ENCODE data around the gene EHF. TPM values are rescaled to one million over a fixed set of nuclear protein-coding genes. Genes with fewer than 3 reads are reported as not detected.
"Not testable (repeated sequence)": the region's sequence is repeated elsewhere in the genome, so short reads cannot be mapped to it uniquely, and the experiment has no call there.

The EHF gene
- total RNA-seq, 1 donor from 2014 or later: not detected

GRCh38 chr11:34659096-34659733 lies 38.3 kb downstream of the EHF start:
- intact Hi-C loops (cut with micrococcal nuclease): no loop called here

GRCh38 chr11:34665077-34665835 lies 44.4 kb downstream of the EHF start:
- intact Hi-C loops (cut with micrococcal nuclease): no loop called here

DNA sequence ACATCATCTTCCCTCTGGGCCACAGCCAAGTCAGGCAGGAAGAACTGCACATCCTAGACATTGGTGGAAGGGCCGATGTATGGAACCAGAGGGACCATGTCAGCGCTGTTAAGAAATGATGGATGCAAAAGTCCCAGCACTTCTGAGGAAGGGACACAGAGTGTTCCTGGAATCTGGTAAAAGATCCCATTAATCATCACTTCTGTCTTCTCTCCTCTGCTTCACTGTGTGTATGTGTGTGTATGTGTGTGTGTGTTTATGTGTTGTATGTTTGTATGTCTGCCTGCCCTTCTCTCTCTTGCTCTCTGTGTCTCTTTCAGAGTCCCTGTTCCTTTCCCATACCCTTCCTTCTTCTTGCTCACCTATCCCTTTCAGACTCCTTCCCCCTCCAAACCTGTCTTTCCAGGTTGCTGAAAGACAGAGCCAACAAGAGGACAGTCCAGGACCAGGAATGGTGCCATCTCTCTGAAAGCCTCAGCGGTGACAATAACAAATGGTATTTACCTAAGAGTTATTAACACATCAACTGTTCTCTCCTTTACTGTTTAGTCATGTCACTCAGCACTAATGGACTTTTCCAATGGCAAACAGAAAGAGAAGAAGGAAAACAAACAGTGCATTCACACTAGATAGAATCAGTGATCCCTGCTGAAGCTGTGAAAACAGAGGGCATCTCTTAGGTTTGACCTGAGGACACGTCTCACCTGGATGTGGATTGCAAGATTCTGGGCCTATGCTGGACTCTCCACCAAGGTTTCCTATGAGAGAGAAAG lies 47.1 kb downstream of the EHF start:
- intact Hi-C loops (cut with micrococcal nuclease): no loop called here

GRCh38 chr11:34668583-34669053 lies 47.7 kb downstream of the EHF start:
- intact Hi-C loops (cut with micrococcal nuclease): no loop called here

- intact Hi-C loops (cut with micrococcal nuclease): no loop called here
These were observed 48.6 kb downstream of the EHF start for GRCh38 chr11:34669458-34669857.

DNA sequence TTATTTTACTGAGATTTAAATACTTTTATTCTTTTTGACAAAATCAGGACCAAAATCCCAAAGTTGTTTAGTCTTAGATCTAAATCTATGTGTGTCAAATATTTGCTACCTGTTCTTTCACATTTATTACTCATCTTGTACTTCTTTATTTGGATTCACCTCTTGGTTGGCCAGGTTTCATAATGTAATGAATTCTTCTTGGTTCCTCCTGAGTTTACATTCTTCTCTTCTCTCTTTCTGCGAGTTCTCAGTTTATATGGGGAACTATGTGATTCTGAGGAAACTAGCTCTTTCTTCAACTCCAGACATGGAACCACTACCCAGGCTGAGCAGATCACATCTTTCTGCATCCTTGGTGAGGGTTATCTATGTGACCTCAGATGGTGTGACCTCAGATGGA lies 50.2 kb downstream of the EHF start:
- intact Hi-C loops (cut with micrococcal nuclease): no loop called here

GRCh38 chr11:34671946-34672345 lies 51.1 kb downstream of the EHF start:
- intact Hi-C loops (cut with micrococcal nuclease): no loop called here

GRCh38 chr11:34674038-34674437 lies 53.1 kb downstream of the EHF start:
- intact Hi-C loops (cut with micrococcal nuclease): no loop called here

DNA sequence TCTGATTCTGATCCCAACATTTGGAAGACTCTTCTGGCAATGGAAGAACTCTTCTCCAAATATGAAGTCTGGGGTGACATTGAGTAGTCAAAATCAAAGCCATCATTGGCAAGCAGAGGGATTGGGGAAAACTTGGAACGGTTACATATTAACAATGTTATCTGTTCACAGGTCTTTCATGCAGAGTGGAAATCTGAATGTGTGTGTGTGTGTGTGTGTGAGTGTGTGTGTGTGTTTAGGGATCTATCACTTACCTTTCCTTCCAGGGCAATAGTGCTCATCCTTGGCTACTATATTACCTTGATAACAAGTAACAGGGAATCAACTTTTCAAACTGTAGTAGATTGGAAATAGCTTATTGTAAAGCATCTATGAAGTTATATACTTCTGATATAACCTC lies 55.3 kb downstream of the EHF start:
- intact Hi-C loops (cut with micrococcal nuclease): no loop called here

DNA sequence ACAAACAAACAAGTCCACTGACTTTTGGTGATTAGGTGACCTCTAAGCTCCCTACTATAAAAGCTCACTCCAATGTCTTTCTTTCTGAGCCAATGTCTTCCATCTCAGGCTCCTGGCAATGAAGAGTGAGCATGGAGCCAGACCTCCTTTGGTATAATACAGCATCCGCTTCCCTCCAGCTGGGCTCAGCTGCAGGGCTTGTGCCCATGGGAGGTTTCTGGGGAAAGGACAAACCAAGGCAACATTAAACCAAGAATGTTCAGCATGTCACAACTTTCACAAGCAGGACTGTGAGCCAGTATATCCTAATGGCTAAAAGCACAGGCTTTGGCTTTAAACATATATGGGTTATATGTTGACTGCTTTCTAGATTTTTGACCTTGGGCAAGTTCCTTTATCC lies 58.8 kb downstream of the EHF start:
- intact Hi-C loops (cut with micrococcal nuclease): no loop called here

DNA sequence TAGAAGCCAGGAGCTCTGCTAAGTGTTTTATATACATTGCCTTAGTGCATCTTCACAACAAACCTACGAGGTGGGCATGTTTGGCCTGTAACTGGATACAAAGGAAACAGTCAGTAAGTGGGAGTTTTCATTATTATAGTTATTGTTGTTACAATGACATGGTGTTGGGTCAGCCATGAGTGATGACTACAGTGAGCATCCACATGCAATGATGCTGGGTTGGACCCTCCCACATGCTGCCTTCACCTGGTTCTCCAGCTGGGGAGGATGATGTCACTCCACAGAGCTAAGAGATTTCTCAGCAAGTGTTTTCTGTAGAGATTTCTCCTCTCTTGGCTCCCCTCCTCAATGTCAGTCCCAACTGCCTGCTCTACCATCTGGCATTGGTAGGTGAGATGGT lies 59.3 kb downstream of the EHF start:
- intact Hi-C loops (cut with micrococcal nuclease): no loop called here

GRCh38 chr11:34680918-34681586 lies 60.2 kb downstream of the EHF start:
- intact Hi-C loops (cut with micrococcal nuclease): no loop called here

DNA sequence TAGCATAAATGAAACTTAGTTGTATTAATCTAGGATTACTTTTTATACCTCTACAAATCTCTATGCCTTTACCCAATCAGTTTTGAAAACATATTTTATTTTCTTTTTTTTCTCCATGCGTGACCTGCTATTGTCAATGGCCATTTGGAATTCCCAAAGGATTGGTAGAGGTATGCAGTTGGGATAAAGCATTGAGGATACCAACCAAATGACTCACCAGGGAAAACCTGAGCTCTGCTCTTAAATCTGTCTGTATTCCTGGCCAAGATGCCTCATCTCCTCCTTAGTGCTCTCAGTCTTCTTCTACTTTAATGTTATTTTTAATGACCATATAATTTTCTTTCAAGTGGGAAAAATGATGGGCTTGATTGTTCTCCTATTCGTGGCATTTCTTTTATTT lies 61.9 kb downstream of the EHF start:
- intact Hi-C loops (cut with micrococcal nuclease): no loop called here

- intact Hi-C loops (cut with micrococcal nuclease): no loop called here
These were observed 62.5 kb downstream of the EHF start for GRCh38 chr11:34683396-34683795.

- intact Hi-C loops (cut with micrococcal nuclease): no loop called here
These were observed 65.0 kb downstream of the EHF start for GRCh38 chr11:34685864-34686263.

- intact Hi-C loops (cut with micrococcal nuclease): not testable (repeated sequence)
These were observed 71.4 kb downstream of the EHF start for GRCh38 chr11:34692299-34692698.

GRCh38 chr11:34696862-34697261 lies 76.0 kb downstream of the EHF start:
- intact Hi-C loops (cut with micrococcal nuclease): no loop called here

DNA sequence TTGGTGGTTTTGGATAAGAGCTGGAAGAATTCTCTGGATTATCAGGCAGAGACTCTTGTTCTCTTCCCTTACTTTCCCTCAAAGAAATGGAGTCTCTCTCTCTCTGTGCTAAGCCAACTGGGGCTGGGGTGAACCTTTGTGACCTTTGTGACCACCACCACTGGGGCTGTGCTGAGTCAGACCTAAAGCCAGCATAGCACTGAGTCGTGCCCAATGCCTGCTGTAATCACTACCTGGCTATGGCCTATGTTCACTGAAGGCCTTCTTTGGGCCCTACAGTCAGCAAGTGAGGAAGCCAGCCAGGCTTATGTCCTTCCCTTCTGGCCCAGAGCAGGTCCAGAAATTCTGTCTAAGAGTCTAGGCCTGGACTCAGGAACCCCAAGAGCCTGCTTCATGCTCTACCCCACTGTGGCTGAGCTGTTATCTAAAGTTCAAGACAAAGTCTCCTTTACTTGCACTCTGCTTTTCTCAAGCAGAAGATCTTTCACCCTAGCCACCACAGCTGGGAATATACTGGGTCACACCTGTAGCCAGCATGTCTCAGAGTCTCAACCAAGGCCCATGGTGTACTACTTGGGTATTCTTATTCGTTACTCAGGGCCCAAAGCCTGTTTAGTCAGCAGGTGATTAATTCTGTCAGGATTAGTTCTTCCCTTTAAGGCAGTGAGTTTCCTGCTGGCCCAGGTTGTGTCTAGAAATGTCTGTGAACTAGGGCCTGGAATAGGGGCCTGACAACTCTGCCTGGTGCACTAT lies 86.0 kb downstream of the EHF start:
- intact Hi-C loops (cut with micrococcal nuclease): no loop called here

GRCh38 chr11:34707462-34707840 lies 86.6 kb downstream of the EHF start:
- intact Hi-C loops (cut with micrococcal nuclease): no loop called here

Measured in T-helper 2 cell treated with Interferon-gamma antibody and Interleukin-4, amounts not matched to agents 100 ng/mL and 5 ng/mL, for 36 hours (primary cell).